ENCODE measurements around the gene CASZ1. TPM values are rescaled to one million over a fixed set of nuclear protein-coding genes. Genes with fewer than 3 reads are reported as not detected.

CASZ1 gene
- total and polyA plus RNA-seq, 2 donors (not counting 1 experiment from before 2014, with no cell fraction given), result 0.34 to 0.50 TPM

GRCh38 chr1:10630661-10631120 lies 165.8 kb downstream of the CASZ1 start:
- no peaks in the 10 kb centered on the region for H3K9me3 ChIP-seq (ENCODE audit: control insufficient read depth, insufficient read depth, low read depth, low read length)
- no peak overlapping the region for H2AFZ ChIP-seq (ENCODE audit: low read length)
- no peak overlapping the region for H3K4me3 ChIP-seq (replicated peaks in 1 of 4; ENCODE audit: control extremely low read depth in 1 of 4, insufficient read depth in 1 of 4, low read depth in 3 of 4, low read length in 4 of 4)
- H3K4me1 ChIP-seq (ENCODE audit: control insufficient read depth, extremely low read depth, insufficient read depth, low read length), result no peaks in the 10 kb centered on the region
- no peak overlapping the region for H3K9ac ChIP-seq (ENCODE audit: insufficient read depth, low read length)
- H3K27me3 ChIP-seq (ENCODE audit: control insufficient read depth, insufficient read depth, low read length), result no peaks in the 10 kb centered on the region
- H3K27ac ChIP-seq (ENCODE audit: insufficient read depth, low read length), result no peak overlapping the region
- no peaks in the 10 kb centered on the region for H4K20me1 ChIP-seq (ENCODE audit: control insufficient read depth, extremely low read depth, insufficient read depth, low read length)
- H3K4me2 ChIP-seq (ENCODE audit: extremely low read depth, insufficient read depth, low read length), result no peak overlapping the region
- H3K36me3 ChIP-seq (ENCODE audit: control insufficient read depth, insufficient read depth, low read length), result peaks cover 4% of the 10 kb centered on the region
- no peak for DNase-seq (ENCODE audit: low read depth in 2 of 2)
- no peaks in the 10 kb centered on the region for H3K79me2 ChIP-seq (ENCODE audit: control insufficient read depth, insufficient read depth, low read length)
- TF ChIP-seq EZH2 (IDR thresholded peaks at IDR 0.05; ENCODE audit: low read length, missing control alignments), result no peak
- TF ChIP-seq CTCF (conservative IDR thresholded peaks at IDR 0.05 in 1 of 2, IDR thresholded peaks at IDR 0.05 in 1 of 2; ENCODE audit: low read depth in 1 of 2, low read length in 2 of 2), result no peak

- Histone ChIP-seq H3K9ac (ENCODE audit: insufficient read depth, low read length) (no peak overlapping the region), H3K4me3 (replicated peaks in 1 of 4; ENCODE audit: control extremely low read depth in 1 of 4, insufficient read depth in 1 of 4, low read depth in 3 of 4, low read length in 4 of 4) (no peak overlapping the region), H3K27ac (ENCODE audit: insufficient read depth, low read length) (no peak overlapping the region), H3K9me3 (ENCODE audit: control insufficient read depth, insufficient read depth, low read depth, low read length) (no peaks in the 10 kb centered on the region), H3K27me3 (ENCODE audit: control insufficient read depth, insufficient read depth, low read length) (no peaks in the 10 kb centered on the region), H3K4me1 (ENCODE audit: control insufficient read depth, extremely low read depth, insufficient read depth, low read length) (no peaks in the 10 kb centered on the region), H4K20me1 (ENCODE audit: control insufficient read depth, extremely low read depth, insufficient read depth, low read length) (no peaks in the 10 kb centered on the region), H2AFZ (ENCODE audit: low read length) (no peak overlapping the region), H3K79me2 (ENCODE audit: control insufficient read depth, insufficient read depth, low read length) (no peaks in the 10 kb centered on the region), H3K36me3 (ENCODE audit: control insufficient read depth, insufficient read depth, low read length) (peaks cover 4% of the 10 kb centered on the region), H3K4me2 (ENCODE audit: extremely low read depth, insufficient read depth, low read length) (no peak overlapping the region)
- TF ChIP-seq CTCF (conservative IDR thresholded peaks at IDR 0.05 in 1 of 2, IDR thresholded peaks at IDR 0.05 in 1 of 2; ENCODE audit: low read depth in 1 of 2, low read length in 2 of 2) (no peak), EZH2 (IDR thresholded peaks at IDR 0.05; ENCODE audit: low read length, missing control alignments) (no peak)
- no peak for DNase-seq (ENCODE audit: low read depth in 2 of 2)
Observed at GRCh38 chr1:10629816-10630571, 166.5 kb downstream of the CASZ1 start.

DNA sequence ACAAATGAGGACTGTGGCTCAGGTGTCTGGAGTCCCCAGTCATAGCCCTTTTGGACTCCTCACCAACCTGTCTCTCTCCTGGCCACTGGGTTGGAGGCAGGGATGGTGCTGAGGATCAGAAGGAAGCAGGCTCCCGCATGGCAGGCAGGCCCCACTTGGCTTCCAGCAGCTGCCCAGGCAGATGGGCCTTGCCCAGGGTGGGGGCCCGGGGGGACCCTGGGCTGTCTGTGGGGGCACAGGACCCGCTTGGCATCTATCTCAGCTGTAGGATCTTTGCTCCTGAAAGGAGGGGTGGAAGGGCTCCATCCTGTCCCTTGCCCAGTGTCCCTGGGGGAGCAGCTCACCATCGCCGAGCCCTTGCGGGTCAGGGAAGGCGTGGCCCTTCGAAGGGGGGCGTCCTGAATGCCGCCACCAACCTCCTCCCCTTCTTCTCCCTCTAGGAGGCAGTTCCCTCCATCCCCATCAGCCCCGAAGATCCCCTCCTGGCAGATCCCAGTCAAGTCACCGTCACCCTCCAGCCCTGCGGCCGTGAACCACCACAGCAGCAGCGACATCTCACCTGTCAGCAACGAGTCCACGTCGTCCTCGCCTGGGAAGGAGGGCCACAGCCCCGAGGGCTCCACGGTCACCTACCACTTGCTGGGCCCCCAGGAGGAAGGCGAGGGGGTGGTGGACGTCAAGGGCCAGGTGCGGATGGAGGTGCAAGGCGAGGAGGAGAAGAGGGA lies 167.2 kb downstream of the CASZ1 start:
- Histone ChIP-seq H3K4me1 (ENCODE audit: control insufficient read depth, extremely low read depth, insufficient read depth, low read length) (no peaks in the 10 kb centered on the region), H3K4me3 (replicated peaks in 1 of 4; ENCODE audit: control extremely low read depth in 1 of 4, insufficient read depth in 1 of 4, low read depth in 3 of 4, low read length in 4 of 4) (no peak overlapping the region), H3K27ac (ENCODE audit: insufficient read depth, low read length) (no peak overlapping the region), H3K9ac (ENCODE audit: insufficient read depth, low read length) (no peak overlapping the region), H2AFZ (ENCODE audit: low read length) (no peak overlapping the region), H3K9me3 (ENCODE audit: control insufficient read depth, insufficient read depth, low read depth, low read length) (no peaks in the 10 kb centered on the region), H3K79me2 (ENCODE audit: control insufficient read depth, insufficient read depth, low read length) (no peaks in the 10 kb centered on the region), H3K36me3 (ENCODE audit: control insufficient read depth, insufficient read depth, low read length) (peaks cover 4% of the 10 kb centered on the region), H4K20me1 (ENCODE audit: control insufficient read depth, extremely low read depth, insufficient read depth, low read length) (no peaks in the 10 kb centered on the region), H3K27me3 (ENCODE audit: control insufficient read depth, insufficient read depth, low read length) (no peaks in the 10 kb centered on the region), H3K4me2 (ENCODE audit: extremely low read depth, insufficient read depth, low read length) (no peak overlapping the region)
- no peak for DNase-seq (ENCODE audit: low read depth in 2 of 2)
- no peak for TF ChIP-seq CTCF (conservative IDR thresholded peaks at IDR 0.05 in 1 of 2, IDR thresholded peaks at IDR 0.05 in 1 of 2; ENCODE audit: low read depth in 1 of 2, low read length in 2 of 2)
- TF ChIP-seq EZH2 (IDR thresholded peaks at IDR 0.05; ENCODE audit: low read length, missing control alignments), result no peak
